GM18499 (cell line): ENCODE results near the gene CTXND1.
"Not testable (repeated sequence)": the region's sequence is repeated elsewhere in the genome, so short reads cannot be mapped to it uniquely, and the experiment has no call there.

Experiments
- ATAC-seq: cut with Tn5 transposase; IDR thresholded peaks from one replicate; pipeline ENCODE4 v1.9.1; 2021; ENCODE audit warnings: moderate number of reproducible peaks; ENCODE audit not compliant: insufficient read depth, unreplicated experiment

The CTXND1 gene

DNA sequence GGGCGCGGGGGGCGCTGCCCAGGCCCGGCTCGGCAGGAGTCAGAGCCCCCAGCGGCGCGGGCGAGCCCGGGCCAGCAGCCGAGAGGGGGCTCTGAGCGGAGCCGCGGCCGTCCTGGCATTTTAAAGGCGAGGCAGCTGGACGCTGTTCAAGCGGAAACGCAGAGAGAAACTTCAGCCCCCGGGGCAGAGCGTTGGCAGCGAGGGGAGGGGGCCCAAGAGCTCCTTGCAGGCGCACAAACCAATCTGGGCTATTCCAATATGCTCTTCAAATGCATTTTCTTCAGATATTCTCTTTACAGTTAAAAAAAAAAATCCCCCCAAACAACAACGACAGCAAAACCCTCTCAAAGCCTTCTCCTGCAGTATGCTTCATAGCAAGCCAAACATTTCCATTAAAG is at the start of gene CTXND1:
CTXND1 (minus strand) TSS at position 93 of the 398 bp plus-strand sequence. CDS start 50,264 bp downstream, outside the sequence.
- no peak for ATAC-seq

DNA sequence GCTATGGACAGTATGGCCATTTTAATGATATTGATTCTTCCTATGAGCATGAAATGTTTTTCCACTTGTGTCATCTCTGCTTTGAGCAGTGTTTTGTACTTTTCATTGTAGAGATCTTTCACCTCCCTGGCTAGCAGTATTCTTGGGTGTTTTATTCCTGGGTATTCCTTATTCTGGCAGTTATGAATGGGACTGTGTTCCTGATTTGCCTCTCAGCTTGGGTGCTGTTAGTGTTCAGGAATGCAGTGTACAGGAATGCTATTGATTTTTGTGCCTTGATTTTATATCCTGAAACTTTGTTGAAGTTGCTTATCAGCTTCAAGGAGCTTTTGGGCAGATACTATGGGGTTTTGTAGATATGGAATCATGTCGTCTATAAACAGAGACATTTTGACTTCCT is 49.5 kb upstream of the CTXND1 start:
- ATAC-seq = no peak

- not testable (repeated sequence) for ATAC-seq
Observed at GRCh38 chr15:80295777-80296176, 43.8 kb upstream of the CTXND1 start.

DNA sequence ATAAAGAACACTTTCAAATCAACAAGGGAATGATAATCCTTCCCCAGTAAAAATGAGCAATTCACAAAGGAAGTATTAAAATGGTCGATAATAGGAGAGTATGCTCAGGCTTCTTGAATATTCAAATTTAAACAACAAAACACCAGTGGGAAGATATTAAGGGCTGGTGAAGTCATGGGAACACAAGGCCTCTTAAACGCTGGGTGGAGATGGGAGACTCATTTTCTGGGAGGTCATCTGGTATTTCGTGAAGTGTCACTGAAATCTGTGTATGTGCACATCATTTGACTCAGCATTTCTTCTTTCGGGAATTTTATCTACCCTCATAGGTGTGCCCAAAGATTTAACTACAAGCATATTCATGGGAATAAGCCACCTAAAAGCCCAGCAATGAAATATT is 40.1 kb upstream of the CTXND1 start:
- ATAC-seq = no peak

- ATAC-seq = not testable (repeated sequence)
Observed at GRCh38 chr15:80290891-80291290, 38.9 kb upstream of the CTXND1 start.

DNA sequence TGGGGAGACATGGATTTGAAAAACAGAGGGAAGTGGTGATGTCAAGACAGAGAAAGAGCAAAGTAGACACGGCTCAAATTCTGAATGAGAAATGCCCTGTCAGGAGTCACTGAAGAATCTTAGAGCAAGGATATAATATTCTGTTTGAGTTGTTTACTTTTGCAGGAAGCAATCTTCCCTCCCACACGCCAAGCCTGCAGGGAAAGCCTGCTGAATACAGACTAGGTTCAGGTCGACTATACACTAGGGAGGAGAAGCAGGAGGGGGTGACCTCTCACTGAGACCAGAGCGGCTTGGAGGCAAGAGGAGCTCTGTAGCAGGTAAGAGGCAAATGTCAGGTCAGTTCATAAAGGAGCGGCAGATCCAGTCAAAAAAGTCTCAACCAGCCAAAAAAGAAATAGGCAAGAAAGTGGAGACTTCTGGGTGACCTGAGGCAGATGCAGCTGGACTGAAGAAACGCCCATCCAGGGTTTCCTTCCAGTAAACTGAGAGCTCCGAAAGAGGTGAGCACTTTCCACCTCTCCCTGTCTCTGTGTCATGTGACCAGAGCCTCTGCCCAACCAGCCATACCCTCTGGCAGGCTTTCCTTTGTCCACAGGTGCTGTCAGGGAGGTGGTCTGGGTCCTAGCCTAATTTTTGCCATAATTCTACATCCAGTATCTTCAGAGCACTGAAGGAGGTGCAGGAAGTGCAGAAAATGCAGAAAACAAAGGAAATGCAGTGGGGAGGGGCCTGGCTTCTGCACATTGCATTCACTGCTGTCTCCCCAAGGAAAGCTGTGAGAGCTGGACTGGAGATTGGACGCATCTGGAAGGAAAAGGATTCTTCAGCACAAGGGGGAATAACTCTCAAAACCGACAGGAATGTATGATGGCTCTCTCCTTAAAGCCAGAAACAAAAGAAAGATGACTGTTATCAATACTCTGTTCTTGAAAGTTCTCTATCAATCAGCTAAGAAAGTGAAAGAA is 37.8 kb upstream of the CTXND1 start:
- no peak for ATAC-seq

DNA sequence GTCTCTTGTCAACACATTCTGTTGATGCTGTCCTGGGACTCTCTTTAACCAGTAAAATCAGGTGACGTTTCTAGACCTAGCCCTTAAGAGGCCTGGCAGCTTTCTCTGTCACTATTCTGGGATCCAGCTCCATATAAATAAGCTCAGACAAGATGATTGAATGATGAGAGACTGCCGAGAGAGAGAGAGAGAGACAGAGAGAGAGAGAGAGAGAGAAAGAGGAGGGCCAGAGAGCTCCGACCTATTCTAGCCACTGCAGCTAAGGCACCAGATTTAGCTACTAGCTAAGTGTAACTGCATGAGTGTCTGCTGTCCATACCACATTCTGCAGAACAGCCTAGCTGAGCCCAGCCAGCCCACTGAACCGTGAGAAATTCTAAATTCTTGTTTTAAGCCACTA is 36.1 kb upstream of the CTXND1 start:
- no peak for ATAC-seq

- no peak for ATAC-seq
Observed at GRCh38 chr15:80286055-80286454, 34.0 kb upstream of the CTXND1 start.

- no peak for ATAC-seq
Observed at GRCh38 chr15:80285379-80285778, 33.4 kb upstream of the CTXND1 start.

DNA sequence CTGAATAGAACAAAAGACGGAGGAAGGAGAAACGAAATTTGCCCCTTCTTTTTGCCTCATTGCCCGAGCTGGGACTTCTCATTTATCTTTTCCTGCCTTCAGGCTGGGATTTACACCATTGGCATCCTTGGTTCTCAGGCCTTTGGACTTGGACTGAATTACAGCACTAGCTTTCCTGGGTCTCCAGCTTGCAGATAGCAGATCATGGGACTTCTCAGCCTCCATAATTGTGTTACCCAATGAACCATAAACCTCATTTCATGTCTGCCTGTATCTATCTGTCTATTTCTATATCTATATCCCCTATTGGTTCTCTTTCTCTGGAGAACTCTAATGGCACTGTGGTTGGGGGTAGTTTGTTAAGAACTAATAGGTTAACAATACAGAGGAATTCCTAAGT is 31.5 kb upstream of the CTXND1 start:
- no peak for ATAC-seq

GRCh38 chr15:80277147-80277546 is 25.1 kb upstream of the CTXND1 start:
- ATAC-seq = no peak

DNA sequence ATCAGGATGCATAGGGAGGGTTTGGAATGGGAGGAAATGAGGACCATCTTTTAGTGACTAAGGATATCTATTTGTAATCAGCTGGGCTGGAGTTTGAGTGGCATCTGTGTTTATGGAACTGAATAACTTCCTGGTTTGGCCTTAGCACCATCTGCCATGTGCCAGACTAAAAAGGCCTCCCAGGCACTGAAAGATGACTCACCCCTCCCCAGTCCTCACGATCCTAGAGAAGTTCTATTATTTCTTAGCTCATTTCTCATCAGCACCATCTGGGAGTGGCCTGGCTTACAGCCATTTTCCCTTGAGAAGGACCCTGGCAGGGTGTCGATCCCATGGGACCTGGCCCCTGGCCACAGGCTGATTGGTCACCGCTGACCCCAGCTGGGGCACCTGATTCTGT is 23.9 kb upstream of the CTXND1 start:
- ATAC-seq = no peak

GRCh38 chr15:80274996-80275395 is 23.0 kb upstream of the CTXND1 start:
- no peak for ATAC-seq

DNA sequence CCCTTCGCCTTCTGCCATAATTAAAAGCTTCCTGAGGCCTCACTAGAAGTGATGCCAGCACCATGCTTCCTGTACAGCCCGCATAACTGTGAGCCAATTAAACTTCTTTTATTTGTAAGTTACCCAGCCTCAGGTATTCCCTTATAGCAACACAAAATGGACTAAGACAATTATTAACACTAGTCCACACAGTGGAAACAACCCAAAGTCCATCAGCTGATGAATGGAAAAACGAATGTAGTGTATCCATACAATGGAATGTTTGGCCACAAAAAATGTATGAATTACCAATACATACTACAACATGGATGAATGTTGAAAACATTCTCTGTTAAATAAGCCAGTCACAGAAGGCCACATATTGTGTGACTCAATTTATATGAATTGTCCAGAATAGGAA is 22.5 kb upstream of the CTXND1 start:
- no peak for ATAC-seq

DNA sequence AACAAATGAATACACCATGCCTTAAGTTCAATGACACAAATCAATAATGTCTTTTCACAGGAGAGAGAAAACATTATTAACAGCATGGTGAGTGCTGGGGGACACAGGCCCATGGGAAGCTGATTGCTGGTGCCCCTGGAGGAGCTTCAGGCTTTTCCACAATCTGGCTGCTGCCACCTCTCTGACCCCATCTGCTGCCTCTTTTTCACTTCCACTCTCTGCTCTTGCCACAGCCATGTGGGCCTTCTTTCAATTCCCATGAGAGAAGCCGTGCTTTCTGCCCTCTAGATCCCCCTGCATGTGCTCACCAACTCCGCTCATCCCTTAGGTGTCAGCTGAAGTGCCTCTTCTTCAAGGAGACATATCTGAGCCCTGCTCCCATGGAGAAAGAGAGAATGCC is 21.0 kb upstream of the CTXND1 start:
- no peak for ATAC-seq

DNA sequence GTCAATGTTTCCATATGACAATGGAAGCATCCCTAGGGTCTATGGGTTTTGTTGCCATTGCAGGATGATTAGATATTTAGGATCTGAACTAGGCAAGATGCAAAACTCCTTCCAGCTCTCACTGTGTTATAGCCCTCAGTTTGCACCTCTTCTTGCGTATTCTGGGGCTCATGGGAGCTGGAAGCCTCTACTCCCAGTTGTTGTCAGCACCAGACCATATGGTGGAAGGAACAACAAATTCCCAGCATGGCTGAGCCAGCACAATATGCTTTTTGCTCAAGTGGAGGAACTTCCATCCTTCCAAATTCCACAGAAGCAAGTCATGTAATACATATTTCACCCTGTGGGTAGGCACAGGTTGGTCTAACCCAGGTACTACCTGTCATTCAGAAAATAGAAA is 18.5 kb upstream of the CTXND1 start:
- ATAC-seq = no peak

DNA sequence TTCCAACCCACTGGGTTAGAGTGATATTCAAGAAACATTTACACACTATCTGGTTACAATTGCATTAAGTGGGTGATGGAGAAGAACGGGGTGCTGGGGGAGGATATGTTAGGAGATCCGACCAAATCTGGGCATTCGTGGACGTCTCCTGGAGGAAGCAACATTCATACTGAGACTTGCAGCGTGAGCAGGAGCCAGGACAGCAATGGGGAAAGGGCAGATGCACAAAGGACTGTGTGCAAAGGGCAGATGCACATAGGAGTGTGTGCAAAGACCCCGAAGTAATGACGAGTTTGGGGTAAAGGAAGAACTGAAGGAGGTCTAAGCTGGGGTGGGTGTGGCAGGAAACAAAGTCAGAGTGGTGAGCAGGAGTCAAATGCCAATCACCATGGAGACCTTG is 16.1 kb upstream of the CTXND1 start:
- no peak for ATAC-seq

DNA sequence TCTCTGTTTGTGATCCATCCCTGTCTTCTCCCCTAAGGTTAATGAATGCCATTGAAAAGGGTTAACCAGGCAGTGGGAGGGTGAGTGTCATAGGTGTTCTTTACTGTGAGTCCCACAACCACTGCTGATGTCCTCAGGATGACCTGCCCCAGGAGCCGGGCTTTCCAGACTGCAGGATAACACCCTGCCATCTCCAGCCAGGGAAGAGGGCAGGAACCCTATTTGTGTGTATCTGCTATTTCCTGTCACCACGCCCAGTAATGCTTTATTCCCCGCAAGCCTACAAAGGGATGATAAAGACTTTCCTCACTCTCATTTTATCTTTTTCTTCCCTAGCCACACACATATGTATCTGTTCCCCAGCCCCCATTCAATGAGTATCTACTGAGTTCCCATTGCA is 15.6 kb upstream of the CTXND1 start:
- no peak for ATAC-seq

- no peak for ATAC-seq
Observed at GRCh38 chr15:80266745-80267144, 14.7 kb upstream of the CTXND1 start.

DNA sequence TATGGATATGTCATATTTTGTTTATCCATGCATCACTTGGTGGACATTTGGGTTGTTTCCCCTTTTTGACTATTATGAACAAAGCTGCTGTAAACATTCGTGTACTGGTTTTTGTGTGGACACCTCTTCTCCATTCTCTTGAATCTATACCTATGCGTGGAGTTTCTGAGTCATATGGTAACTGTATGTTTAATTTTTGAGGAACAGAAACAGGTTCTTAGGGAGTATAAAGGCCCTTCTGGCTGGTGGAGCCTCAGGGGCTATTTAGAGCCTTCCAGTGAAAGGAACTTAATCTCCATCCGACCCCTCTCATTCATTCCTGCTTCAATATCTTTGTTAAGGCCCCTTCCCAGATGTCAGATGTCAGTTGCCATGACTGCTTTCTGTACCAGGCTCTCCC is 14.1 kb upstream of the CTXND1 start:
- no peak for ATAC-seq

- ATAC-seq = no peak
Observed at GRCh38 chr15:80265021-80265420, 13.0 kb upstream of the CTXND1 start.

DNA sequence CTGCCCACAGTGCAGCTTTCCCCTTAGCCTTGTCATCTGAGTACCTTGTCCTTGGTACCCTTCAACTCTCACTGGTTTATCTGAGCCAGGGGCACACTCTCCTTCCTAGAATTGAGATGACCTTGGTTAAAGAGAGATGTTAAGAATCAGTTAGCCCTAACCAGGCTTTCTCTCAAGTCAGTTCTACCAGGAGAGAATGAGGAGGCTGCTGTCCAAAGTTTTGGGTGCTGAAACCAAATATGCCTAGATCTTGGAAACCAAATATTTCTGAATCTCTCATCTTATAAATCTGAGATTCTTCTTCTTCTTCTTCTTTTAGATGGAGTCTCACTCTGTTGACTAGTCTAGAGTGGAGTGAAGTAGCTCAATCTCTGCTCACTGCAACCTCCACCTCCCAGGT is 12.0 kb upstream of the CTXND1 start:
- no peak for ATAC-seq
